H1 (cell line): ENCODE measurements around the gene KLK1.

Experiments
- POLR2AphosphoS5 ChIP-seq: IDR thresholded peaks from 2 replicates; pipeline ENCODE4 v1.6.1; 2011; ENCODE audit warnings: low read depth, low read length
- SIN3A ChIP-seq, 2 experiments: IDR thresholded peaks in 1 of 2; conservative IDR thresholded peaks in 1 of 2; 2 replicates each; pipeline ENCODE4 v1.6.1; 2011 to 2012; ENCODE audit warnings: low read length in 2 of 2, improper control_type of control experiment in 1 of 2, low read depth in 1 of 2, mild to moderate bottlenecking in 1 of 2
- SRF ChIP-seq: IDR thresholded peaks from 2 replicates; pipeline ENCODE4 v1.6.1; 2011; ENCODE audit warnings: mild to moderate bottlenecking, low read depth, low read length, moderate library complexity
- TF ChIP-seq, protein P1 (sequence below), 3 experiments: IDR thresholded peaks; 1 replicate in 2 of 3; 2 replicates in 1 of 3; pipeline versions ENCODE4 v1.5.1 to v1.6.1; 2011; ENCODE audit warnings: low read length in 3 of 3, mild to moderate bottlenecking in 3 of 3, inconsistent platforms in 2 of 3, low read depth in 1 of 3, moderate library complexity in 1 of 3; ENCODE audit not compliant: insufficient read depth in 1 of 3; ENCODE audit errors: control extremely low read depth in 1 of 3
- TF ChIP-seq, protein P2 (sequence below): IDR thresholded peaks from 2 replicates; pipeline ENCODE4 v1.6.1; 2012; ENCODE audit warnings: inconsistent platforms

GRCh38 chr19:50815439-50815838, 8.1 kb downstream of the KLK1 start:
- TF ChIP-seq, protein P1, sequence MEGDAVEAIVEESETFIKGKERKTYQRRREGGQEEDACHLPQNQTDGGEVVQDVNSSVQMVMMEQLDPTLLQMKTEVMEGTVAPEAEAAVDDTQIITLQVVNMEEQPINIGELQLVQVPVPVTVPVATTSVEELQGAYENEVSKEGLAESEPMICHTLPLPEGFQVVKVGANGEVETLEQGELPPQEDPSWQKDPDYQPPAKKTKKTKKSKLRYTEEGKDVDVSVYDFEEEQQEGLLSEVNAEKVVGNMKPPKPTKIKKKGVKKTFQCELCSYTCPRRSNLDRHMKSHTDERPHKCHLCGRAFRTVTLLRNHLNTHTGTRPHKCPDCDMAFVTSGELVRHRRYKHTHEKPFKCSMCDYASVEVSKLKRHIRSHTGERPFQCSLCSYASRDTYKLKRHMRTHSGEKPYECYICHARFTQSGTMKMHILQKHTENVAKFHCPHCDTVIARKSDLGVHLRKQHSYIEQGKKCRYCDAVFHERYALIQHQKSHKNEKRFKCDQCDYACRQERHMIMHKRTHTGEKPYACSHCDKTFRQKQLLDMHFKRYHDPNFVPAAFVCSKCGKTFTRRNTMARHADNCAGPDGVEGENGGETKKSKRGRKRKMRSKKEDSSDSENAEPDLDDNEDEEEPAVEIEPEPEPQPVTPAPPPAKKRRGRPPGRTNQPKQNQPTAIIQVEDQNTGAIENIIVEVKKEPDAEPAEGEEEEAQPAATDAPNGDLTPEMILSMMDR (IDR thresholded peaks at IDR 0.05; ENCODE audit: control extremely low read depth in 1 of 3, insufficient read depth in 1 of 3, low read depth in 1 of 3, low read length in 3 of 3) = no peak
- TF ChIP-seq POLR2AphosphoS5 (no peak), SIN3A (conservative IDR thresholded peaks at IDR 0.05 in 1 of 2, IDR thresholded peaks at IDR 0.05 in 1 of 2; ENCODE audit: low read depth in 1 of 2, low read length in 2 of 2) (no peak), SRF (no peak)
- TF ChIP-seq, protein P2, sequence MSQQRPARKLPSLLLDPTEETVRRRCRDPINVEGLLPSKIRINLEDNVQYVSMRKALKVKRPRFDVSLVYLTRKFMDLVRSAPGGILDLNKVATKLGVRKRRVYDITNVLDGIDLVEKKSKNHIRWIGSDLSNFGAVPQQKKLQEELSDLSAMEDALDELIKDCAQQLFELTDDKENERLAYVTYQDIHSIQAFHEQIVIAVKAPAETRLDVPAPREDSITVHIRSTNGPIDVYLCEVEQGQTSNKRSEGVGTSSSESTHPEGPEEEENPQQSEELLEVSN = no peak
